KOPT-K1 (cell line): ENCODE results near the gene SPAG8.
A peak's percentile ranks its signal among the peaks of the same experiment; 100 is the strongest.

Experiments used
- H3K27ac ChIP-seq: fragments of 200-600 bp; sonication (generic); 2 replicates; pipeline ENCODE4 v1.5.1; 2016; ENCODE audit warnings: antibody characterized with exemption, mild to moderate bottlenecking, low read depth, low read length; ENCODE audit not compliant: poor library complexity, severe bottlenecking
- H3K36me3 ChIP-seq: fragments of 200-600 bp; sonication (generic); 2 replicates; pipeline ENCODE4 v1.5.1; 2017; ENCODE audit warnings: antibody characterized with exemption, mild to moderate bottlenecking, low read length, moderate library complexity; ENCODE audit not compliant: insufficient read depth
- H3K9me3 ChIP-seq: fragments of 200-600 bp; sonication (generic); 2 replicates; pipeline ENCODE4 v1.5.1; 2017; ENCODE audit warnings: antibody characterized with exemption, low read length, mild to moderate bottlenecking; ENCODE audit not compliant: insufficient read depth, poor library complexity, severe bottlenecking

SPAG8 gene

DNA sequence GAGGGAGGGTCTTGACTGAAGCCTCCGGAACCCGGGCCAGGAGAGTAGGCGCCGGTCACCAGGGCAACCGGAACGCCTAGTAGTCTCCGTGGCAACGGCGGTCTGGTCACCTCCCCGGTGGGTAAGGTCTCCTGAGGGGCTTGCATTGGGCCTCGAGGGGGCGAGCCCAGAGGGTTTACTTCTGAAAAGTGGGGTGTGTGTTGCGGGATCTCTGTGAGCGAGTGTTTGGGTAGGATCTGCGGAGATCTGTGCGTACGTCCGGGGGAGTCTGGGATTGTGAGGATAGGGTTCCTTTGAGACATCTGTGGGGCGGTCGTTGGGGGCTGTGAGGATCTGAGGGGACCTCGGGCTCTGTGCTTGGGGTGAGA is 16.6 kb upstream of the SPAG8 start, which contains the start of gene FAM221B:
Gene FAM221B (minus strand): TSS at position 17 of the 368 bp plus-strand sequence. CDS start 2,571 bp downstream, outside the sequence.
- no peaks in the 10 kb centered on the region for H3K9me3 ChIP-seq
- no peaks in the 10 kb centered on the region for H3K36me3 ChIP-seq
- H3K27ac ChIP-seq = peak within 1 kb of the TSS; percentile 48

DNA sequence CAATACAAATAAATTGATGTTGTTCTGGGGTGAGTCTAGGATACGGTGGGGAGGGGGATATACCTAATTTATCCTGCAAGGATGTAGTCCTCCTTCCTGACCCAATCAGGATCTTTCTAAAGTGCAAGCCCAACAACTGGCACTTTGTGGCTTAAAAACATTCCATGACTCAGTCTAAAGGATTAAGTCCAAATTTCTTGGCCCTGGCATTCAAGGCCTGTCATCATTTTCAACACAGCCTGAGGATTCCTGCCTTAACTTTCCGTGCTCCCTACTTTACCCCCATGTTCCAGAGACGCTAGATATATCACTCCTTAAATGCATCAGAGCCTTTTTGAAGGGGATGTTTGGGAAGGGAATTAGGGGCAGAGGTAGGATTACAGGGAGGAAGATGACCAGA is 15.4 kb upstream of the SPAG8 start:
- no peaks in the 10 kb centered on the region for H3K36me3 ChIP-seq
- no peaks in the 10 kb centered on the region for H3K9me3 ChIP-seq
- no peak overlapping the region for H3K27ac ChIP-seq

DNA sequence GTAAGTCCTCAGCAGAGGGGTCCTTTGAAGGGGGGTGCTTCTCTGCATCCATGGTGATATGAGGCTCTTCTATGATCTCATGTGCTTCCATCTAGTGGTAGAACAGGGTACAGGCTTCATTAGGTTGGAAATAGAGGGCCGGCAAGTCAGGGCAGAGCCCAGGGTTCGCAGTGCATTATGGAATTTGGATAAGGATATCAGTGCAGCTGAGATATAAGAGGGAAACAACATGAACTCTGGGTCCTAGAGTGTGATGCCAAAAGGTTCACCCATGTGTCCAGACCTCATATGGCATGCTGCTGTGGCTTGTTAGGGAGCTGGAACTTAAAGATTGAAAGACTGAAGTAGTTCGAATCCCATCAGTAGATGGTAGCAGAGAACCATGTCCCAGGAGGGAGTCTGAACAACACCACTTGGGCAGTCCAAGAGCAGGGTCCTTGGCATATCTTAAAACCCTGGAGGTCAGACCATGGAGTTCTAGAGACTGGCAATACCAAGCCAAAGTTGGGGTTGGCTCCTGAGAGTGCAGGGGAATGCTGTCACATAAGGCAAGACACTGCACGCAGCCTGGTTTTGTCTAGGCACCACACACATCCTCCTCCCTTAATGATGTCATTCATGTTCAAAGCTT is 14.1 kb upstream of the SPAG8 start:
- Histone ChIP-seq H3K36me3 (no peaks in the 10 kb centered on the region), H3K27ac (no peak overlapping the region), H3K9me3 (no peaks in the 10 kb centered on the region)

DNA sequence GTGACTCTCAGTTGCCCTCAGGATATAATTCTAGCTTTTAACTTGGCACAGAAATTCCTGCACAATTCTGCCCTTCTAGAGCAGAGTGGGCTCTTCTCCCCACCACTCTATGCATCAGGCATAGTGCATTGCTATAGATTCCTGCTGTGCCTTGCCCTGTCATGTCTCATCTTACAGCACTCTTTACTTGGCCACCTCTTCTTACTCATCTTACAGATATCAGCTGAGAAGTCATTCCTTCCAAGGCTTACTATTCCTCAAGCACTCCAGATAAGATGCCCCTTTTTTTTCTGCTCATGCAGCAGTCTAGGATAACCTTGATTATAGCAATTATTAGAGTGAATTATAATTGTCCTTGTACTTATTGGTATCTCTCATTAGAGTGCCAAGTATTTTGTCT is 10.9 kb upstream of the SPAG8 start:
- H3K27ac ChIP-seq = no peak overlapping the region
- no peaks in the 10 kb centered on the region for H3K9me3 ChIP-seq
- no peaks in the 10 kb centered on the region for H3K36me3 ChIP-seq

DNA sequence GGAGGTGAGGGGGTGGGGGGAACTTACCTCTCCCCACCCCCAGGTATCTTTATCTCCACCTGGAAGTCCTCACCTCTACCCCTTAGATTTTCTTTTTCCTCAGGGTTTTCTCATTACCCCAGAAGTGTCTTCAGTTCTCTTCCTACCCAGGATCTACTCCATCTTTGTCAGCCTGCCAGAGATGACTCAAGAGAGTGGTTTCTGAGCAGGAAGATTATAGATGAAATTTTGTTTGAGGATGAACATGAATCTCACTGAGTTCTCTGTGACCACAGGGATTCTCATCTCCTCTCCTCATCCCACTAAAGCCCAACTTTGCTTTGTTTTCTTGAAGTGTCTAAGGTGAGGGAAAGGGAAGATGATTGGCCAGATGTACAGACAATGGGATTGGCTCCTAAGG is 8.0 kb upstream of the SPAG8 start:
- Histone ChIP-seq H3K36me3 (no peaks in the 10 kb centered on the region), H3K9me3 (no peaks in the 10 kb centered on the region), H3K27ac (no peak overlapping the region)

DNA sequence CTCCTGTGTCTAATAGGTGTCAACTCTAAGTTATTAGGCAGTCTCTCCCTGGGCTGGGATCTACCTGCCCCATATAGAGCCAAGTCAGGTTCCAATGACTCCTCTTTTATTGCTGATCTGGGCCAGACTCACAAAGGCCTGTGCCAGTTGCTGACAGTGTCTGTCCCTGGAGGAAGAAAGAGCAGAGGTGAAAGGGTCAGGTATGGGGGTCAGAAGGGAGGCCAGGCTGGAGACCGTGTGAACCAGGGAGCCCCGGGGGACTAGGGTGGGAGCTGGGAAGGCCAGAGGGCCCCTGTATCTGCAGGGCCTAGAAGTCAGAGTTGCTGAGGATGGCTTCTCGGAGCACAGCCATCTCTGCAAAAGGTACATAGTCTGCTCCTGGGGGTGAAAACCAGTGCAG is 6.3 kb upstream of the SPAG8 start:
- Histone ChIP-seq H3K36me3 (no peaks in the 10 kb centered on the region), H3K27ac (no peak overlapping the region), H3K9me3 (no peaks in the 10 kb centered on the region)

DNA sequence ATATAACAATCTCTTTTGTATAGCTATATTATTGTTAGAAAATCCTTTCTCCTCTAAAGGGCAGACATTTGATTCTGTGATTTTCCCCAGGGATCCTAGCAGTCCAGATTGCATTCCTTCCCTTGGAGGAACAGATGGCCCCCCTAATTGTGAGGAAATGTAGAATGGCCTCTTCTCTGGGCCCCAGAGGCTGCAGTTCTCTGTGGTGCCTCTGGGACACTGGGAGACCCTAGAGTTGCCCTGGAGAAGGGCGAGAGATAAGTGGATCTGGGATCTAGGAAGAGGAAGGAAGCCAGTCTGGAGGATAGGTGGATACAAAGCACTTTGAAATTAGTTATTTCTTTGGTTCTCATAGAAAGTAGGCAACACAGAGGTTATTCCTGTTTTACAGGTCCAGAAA is 4.6 kb upstream of the SPAG8 start:
- Histone ChIP-seq H3K36me3 (no peaks in the 10 kb centered on the region), H3K9me3 (no peaks in the 10 kb centered on the region), H3K27ac (no peak overlapping the region)

DNA sequence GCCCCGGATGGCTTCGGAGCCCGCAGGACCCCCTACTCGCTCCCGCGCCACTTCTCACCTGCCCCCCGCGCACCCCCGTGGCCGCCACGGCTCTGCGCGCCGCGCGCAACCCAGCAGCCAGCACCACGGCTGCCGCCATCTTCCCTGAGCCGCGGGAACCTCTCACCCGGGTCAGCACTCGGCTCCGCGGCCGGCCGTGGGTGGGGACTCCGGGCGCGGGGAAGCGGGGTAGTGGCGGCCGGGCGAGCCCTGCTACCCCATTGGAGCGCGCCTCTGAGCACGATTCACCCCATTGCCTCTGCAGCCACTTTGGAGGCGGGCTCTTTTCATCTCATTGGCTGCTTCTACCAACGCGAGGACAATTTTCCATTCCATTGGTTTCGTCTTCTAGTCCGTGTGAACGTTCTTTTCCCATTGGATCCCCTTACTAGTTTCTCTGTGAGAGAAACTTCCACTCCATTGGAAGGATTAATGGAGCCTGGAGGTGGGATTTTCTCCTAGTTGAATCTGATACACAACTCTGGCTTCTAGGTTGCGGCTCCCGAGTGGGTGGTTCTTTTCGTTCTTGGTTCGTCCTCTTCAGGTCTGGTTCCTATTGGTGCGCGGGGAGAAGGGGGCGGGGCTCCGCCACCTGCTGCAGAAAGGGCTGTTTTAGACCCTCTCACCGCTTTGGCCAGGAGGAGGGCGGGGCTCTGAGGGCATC is 2.9 kb upstream of the SPAG8 start, which contains the start of gene HINT2:
Gene HINT2 (minus strand): TSS at position 202 of the 703 bp plus-strand sequence. CDS start 63 bp downstream, at position 139.
- Histone ChIP-seq H3K36me3 (no peaks in the 10 kb centered on the region), H3K27ac (peak within 1 kb of the TSS; percentile 87), H3K9me3 (no peaks in the 10 kb centered on the region)

DNA sequence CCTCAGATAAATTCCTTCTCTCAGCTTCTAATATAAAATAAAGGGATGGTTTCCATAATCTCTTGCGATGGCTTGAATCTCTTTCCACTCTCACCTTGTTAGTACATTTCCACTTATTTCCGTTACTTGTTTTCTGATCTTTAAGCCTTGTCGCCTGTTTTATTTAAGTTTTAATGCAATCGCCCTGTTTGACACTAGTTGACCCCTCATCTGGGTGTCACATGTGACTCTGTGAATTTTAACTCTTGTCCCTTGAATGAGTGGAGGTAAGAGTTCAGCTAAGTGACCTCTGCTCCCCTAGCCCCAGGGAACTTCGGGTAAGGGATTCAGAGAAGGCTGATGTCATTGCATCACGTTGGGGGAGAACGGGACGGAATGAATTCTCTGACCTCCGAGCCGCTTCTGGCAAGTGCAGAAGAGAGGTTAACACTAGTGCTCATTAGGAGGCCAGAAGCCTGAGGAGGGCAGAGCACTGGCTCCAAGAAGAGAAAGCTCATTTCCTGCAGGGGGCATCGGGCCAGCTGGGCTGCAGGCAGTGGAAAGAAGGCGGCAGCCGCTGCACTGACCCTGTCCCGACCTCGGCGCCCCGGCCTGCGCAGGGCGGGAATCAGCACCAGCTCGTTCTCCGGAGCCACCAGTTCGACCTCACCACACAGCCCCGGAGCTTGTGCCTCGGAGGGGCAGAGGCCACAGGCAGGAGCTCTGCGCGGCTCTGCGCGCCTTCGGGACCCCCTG is 2.2 kb upstream of the SPAG8 start:
- Histone ChIP-seq H3K27ac (peak overlapping the region; percentile 87), H3K9me3 (no peaks in the 10 kb centered on the region), H3K36me3 (peaks cover 1% of the 10 kb centered on the region; the same call in 1 of the 2 replicates)

DNA sequence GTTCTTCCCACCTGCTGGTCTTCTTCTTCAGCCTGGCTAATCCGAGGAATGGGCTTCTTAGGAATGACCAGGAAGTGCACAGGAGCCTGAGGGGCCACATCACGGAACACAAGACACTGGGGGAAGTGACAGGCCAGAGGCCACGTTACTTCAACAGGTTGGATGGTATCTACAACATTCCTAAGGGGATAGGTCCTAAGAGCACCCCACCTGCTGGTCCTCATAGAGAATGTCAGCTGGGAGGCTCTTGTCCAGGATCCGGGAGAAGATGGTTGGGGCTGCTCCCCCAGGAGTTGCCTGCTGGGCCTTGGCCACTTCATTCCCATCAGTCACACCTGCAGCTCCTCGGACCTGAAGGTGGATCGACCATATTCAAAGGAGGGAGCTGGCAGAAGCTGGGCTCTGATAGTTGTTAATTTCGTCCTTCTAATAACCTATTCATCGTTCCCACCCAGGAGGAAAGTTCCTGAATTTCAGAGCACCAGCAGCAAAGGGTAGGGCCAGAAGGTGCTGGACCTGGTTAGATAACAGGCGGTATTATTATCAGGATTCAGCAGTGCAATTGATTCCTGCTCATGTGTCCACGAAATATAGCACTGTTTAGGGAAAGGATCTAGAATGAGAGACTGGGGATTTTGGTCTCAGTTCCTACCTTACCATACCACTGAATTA is 1.5 kb upstream of the SPAG8 start:
- Histone ChIP-seq H3K9me3 (no peaks in the 10 kb centered on the region), H3K27ac (peak overlapping the region; percentile 87), H3K36me3 (peaks cover 8% of the 10 kb centered on the region; the same call in 1 of the 2 replicates)

DNA sequence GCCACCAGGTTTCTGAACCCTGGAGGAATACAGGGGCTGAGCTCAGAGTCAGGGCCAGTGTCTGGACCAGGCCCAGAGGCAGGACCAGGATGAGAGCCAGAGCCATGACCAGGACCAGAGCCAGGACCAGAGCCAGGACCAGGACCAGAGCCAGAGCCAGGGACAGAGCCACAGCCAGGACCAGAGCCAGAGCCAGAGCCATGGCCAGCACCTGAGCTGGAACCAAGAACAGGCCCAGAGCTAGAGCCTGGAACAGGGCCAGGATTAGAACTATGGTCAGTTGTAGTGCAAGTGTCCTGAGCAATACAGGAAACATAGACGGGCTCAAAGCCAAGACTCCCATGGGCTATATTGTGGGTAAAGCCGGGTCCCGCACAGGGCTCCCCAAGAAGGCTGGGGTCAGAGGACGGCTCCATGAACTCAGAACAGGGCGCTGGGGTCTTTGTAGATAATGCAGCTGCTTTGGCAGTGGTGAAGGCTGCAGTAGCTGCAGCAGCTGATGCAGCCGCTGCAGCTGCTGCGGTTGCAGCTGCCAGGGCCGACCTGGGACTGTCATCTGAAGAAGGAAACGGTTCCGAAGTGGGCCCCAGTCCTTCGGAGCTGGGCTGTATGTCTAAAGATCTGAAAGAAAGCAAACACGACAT is 559 bp downstream of the SPAG8 start:
- Histone ChIP-seq H3K9me3 (no peaks in the 10 kb centered on the region), H3K36me3 (peaks cover 22% of the 10 kb centered on the region; the same call in 1 of the 2 replicates), H3K27ac (peak overlapping the region; percentile 63)

DNA sequence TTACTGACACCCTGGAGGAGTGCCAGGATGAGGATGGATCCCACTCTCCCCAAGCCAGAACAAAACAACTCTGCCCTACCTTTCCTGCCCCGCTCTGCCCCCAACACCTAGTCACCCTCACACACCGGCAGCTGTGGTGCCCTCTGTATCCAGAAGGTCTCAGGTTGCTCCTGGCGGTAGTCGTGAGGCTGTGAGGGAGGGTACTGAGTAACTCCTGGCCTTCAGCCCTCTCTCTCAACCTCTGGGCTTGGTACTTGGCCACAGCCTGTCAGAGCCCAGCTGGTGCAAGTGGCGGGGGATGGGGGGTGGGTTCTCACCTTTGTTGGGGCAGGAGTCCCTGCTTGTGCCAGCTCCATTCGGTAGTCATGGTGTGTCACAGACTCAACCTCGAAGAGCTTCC is 1.9 kb downstream of the SPAG8 start:
- Histone ChIP-seq H3K36me3 (peaks cover 28% of the 10 kb centered on the region; the same call in 1 of the 2 replicates), H3K9me3 (no peaks in the 10 kb centered on the region), H3K27ac (no peak overlapping the region)

DNA sequence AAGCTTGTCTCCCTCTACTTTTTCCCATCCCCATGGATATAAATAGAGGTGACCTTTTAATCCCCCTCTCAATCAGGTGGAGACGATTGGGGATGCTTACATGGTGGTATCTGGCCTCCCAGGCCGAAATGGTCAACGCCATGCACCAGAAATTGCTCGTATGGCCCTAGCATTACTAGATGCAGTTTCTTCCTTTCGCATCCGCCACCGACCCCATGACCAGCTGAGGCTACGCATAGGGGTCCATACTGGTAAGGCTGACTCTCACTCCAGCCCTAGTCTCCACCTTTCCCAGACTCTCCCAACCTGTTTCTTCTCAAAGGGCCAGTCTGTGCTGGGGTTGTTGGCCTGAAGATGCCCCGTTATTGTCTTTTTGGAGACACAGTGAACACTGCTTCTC is 3.6 kb downstream of the SPAG8 start:
- no peak overlapping the region for H3K27ac ChIP-seq
- peaks cover 28% of the 10 kb centered on the region; the same call in 1 of the 2 replicates for H3K36me3 ChIP-seq
- H3K9me3 ChIP-seq = no peaks in the 10 kb centered on the region

DNA sequence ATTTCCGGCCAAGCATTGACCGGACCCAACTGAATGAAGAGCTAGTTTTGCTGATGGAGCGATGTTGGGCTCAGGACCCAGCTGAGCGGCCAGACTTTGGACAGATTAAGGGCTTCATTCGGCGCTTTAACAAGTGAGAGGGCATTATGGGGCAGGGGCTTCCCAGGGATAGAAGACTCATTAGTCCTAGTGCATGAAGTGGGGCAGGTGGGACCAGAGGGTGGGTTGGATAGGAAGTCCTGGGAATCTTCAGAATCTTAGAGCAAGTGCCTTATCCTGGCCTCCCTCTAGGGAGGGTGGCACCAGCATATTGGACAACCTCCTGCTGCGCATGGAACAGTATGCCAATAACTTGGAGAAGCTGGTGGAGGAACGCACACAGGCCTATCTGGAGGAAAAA is 6.0 kb downstream of the SPAG8 start:
- Histone ChIP-seq H3K9me3 (no peaks in the 10 kb centered on the region), H3K36me3 (peaks cover 35% of the 10 kb centered on the region), H3K27ac (no peak overlapping the region)
